GM21529 (cell line): ENCODE measurements around the gene GIMAP1.
"Not testable (repeated sequence)": the region's sequence is repeated elsewhere in the genome, so short reads cannot be mapped to it uniquely, and the experiment has no call there.

Experiments used
- ATAC-seq: cut with Tn5 transposase; IDR thresholded peaks from one replicate; pipeline ENCODE4 v1.9.1; 2021; ENCODE audit not compliant: unreplicated experiment

The GIMAP1 gene

DNA sequence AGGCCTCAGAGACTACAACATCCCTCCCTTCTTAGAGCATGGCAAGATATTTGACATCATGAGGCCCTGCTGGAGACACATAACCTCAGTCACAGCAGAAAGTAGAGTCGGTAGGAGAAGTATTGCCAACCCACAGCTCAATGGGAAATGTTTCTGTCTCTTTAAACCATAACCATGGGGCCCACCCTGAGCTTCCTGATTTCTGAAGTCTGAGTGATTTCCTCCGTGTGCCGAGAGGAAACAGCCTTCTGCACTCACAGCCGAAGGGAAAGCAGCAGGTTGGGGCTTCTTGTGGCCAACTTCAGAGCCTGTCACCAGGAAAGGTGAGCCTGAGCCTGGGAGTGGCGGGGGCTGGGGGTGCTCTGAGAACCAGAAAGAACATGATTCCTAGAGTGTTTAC lies at the start of gene GIMAP1:
Gene GIMAP1, plus strand, starts transcription at position 246 of the 400 bp plus-strand sequence. CDS start 2,435 bp downstream, outside the sequence.
- peak; percentile 76 for ATAC-seq

DNA sequence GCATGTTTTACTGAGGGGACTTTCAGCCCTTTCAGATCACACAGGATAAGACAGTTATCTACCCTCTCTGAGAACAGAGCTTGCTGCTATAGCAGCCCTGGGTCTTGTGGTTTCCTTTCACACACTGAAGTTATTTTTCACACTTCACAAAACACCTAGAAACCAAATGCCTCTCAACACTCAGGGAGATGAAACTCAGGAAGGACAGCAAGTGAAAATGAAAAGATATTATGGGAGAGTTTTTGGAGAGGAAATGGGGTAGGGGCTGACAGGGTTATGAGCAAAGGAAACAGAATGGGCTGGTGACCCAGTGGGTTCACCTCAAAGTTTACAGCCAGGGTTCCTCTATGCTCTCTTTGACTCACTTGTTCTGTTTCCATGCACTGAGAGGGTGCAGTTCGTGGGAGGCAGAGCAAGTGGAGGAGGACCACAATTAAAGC lies 47.9 kb upstream of the GIMAP1 start:
- ATAC-seq: peak; percentile 74

DNA sequence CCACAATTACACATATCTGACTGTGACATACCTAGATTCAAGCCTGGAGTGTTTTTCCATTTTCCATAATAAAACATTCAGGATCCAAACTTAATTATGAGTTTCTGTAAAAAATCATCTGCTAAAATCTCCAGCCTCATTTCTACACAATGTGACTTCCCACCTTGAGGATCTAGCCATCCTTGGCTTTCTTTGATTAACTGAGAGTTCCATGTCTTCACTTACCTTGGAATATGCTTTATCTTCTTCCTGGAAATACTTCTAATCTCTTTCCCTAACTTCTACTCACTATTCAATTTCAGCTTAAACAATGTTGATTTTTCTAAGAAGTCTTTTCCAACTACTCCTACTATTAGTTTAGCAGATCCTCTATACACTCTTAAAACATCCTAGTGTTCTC lies 47.4 kb upstream of the GIMAP1 start:
- no peak for ATAC-seq

DNA sequence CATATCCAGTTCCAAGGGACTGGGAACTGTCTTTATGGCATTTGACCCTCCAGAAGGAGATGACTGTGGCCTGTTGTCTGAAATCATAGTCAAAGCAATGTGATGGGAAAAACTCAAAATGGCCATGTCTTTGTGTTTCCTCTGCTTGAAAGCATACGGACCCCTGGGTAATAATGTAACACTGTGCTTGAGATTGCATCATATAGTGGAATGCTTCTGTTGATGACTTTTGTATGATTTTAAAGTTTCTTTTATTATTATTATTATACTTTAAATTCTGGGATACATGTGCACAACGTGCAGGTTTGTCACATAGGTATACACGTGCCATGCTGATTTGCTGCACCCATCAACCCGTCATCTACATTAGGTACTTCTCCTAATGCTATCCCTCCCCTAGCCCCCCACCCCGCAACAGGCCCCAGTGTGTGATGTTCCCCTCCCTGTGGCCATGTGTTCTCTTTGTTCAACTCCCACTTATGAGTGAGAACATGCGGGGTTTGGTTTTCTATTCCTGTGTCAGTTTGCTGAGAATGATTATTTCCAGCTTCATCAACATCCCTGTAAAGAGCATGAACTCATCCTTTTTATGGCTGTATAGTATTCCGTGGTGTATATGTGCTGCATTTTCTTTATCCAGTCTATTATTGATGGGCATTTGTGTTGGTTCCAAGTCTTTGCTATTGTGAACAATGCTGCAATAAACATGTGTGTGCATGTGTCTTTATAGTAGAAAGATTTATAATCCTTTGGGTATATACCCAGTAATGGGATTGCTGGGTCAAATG lies 44.4 kb upstream of the GIMAP1 start:
- ATAC-seq: not testable (repeated sequence)

DNA sequence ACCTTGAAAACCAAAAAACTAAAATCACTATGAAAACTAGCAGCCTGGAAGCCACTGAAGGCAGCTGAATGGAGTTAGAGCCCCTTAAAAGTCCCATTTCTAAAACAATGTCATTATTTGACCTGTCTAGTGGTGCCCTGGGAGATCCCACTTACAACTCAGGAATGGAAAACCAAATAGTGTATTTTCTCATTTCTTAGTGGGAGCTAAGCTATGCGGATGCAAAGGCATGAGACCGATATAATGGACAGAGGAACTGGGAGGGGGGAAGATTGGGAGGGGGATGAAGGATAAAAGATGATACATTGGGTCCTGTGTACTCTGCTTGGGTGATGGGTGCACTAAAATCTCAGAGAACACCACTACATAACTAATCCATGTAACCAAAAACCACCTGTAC lies 40.7 kb upstream of the GIMAP1 start:
- ATAC-seq: no peak

DNA sequence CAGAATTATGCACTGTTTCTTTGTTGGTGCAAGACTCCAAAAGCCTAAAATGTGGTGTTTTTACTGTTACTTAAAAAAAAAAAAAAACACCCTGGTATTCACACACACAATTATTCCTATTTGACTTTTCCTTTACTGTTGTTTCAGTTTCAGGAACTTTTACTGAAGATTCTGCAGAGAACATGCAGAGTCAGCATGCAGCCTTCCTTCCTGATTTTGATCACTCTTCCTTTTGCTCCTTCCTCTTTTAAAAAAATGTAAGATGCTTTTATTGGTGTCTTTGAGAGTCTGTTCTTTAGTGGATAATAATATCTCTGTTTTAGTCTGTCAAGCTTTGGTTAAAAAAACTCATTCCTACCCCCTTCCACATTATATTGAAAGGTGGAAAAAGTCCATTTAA lies 40.1 kb upstream of the GIMAP1 start:
- ATAC-seq: not testable (repeated sequence)

DNA sequence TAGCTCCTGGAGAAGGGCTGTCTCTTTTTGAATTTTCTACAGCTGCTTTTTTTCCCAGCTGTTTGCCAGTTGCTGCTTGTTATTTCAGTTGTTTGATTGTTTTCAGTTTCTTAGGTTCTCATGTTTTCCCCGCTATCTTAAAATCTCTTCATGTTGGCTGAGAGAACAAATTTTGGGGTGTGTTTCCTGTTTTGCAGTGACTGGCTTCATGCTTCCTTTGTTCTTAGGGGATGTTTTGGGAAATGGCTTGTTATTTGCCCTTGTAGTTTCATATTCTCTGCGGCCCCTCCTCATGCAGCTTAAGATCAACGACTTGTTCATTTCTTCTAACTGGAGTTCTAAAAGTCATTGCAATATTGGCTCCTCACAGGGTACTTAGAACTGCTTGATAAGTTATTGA lies 39.6 kb upstream of the GIMAP1 start:
- not testable (repeated sequence) for ATAC-seq

DNA sequence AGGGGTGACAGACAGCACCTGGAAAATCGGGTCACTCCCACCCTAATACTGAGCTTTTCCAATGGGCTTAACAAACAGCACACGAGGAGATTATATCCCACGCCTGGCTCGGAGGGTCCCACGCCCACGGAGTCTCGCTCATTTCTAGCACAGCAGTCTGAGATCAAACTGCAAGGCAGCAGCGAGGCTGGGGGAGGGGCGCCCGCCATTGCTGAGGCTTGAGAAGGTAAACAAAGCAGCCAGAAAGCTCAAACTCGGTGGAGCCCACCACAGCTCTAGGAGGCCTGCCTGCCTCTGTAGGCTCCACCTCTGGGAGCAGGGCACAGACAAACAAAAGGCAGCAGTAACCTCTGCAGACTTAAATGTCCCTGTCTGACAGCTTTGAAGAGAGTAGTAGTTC lies 37.8 kb upstream of the GIMAP1 start:
- ATAC-seq: not testable (repeated sequence)

DNA sequence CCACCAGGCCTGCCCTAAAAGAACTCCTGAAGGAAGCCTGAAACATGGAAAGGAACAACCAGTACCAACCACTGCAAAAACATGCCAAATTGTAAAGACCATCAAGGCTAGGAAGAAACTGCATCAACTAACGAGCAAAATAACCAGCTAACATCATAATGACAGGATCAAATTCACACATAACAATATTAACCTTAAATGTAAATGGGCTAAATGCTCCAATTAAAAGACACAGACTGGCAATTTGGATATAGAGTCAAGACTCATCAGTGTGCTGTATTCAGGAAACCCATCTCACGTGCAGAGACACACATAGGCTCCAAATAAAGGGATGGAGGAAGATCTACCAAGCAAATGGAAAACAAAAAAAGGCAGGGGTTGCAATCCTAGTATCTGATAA lies 36.0 kb upstream of the GIMAP1 start:
- not testable (repeated sequence) for ATAC-seq

DNA sequence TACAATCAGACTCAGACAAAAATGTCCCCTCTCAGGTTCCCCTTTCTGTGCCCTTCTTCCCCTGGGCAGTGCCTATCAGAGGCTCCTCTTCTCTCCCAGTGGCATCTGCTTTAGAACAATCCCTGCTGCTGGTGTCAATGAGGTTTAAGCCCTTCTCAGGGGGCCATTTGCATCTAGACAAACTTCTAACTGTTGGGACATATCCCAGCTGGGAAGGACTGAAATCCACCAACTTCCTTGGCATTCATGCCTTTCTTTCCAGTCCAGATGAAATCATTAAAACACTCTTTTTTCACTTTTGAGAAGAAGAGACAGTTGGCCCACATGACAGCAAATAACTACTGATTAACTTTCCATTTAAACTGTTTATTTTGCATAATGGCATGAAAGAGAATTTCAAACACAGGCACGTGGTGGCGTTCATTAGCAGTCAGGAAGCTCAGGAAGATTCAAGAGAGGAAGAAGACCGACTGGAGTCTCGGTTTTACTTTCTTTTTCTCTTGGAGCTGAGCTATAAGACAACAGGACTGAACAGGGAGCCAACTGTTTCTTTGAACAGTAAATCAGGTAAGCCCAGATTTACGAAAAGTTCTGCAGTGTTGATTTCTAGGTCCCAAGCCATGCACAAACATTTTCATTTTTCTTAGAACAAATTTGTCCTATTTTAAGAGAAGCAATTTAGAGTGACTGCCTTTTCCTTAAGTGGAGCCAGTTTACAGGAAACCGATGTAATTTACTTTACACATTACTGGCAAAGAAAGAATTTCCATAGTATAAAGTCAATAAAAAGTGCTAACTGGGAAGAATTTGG lies 31.0 kb upstream of the GIMAP1 start, which contains the start of gene GIMAP2:
Gene GIMAP2, plus strand, starts transcription at position 488 of the 811 bp plus-strand sequence. CDS start 1,354 bp downstream, outside the sequence.
- ATAC-seq: peak; percentile 98

DNA sequence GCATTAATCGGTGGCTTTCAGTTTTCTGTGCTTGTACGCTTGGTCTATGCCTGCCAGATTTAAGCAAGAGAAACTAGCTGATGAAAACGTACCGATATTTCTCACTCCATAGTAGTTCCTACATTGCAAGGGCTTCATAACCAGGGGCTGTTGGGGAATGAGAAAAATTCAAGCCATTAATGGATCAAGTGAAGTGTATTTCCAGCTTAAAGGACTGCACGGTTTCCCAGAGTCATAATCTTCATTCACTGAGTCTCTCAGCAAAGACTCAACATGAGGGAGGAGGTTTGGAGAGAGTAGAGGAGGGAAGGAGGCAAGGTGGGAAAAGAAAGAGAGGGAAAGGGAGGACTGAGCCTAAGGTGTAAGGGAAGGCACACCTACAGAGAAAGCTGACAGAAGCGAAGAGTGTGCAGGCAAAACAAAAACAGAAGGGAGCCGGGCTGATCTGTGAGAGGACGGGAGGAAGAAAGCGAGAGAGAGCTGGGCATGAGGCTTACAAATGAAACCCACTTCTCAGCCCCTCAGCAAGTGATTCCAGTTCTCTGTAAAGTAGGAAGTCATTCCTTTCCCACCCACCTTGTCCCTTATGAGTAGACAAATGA lies 30.3 kb upstream of the GIMAP1 start:
- peak; percentile 52 for ATAC-seq

DNA sequence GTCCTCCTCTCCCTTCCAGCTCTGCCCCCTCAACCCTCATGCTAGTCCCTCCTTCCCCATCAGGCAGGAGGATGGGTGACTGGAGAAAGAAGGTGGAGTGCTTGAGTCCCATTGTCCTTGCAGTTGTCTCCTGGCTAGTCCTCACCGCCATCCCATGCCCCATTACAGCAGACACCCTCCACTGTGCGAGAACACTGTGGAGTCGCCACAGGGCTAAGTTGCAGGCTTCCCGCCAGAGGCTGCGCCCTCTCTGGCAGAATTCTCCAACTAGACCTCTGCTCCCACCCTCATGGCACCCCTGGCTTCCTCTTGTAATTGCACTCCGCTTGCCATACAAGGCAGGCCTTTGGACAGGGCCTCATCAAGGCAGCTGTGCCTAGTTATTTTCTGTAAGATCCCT lies 27.8 kb upstream of the GIMAP1 start:
- ATAC-seq: no peak

DNA sequence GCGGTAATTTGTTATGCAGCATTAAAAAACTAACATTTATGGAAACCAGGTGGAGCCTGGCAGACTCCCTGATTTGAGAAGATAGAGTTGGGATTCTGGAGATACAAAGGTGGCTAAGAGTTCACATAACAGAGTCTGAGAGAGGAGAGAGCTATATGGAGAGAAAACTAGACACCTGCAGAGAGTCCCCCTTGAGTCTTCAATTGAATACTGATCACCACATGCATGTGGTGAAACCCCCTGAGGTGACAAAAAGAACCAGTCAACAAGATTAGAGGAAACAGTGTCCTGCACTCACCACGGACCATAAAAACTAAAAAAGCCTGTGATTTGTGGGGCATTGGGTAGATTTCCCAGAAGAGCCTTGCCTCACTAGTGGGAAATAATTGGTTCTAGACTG lies 20.8 kb upstream of the GIMAP1 start:
- no peak for ATAC-seq

DNA sequence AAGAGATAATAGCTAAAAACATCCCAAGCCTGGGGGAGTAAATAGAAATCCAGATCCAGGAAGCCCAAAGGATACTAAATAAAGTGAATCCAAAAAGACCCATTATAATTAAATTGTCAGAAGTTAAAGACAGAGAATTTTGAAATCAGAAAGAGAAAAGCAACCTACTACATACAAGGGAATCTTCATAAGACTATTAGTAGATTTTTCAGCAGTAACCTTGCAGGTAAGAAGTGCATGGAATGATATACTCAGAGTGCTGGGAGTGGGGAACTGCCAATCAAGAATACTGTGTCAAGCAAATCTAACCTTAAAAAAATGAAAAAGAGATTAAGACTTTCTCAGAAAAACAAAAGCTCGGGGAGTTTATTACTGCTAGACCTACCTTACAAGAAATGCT lies 13.2 kb upstream of the GIMAP1 start:
- no peak for ATAC-seq

DNA sequence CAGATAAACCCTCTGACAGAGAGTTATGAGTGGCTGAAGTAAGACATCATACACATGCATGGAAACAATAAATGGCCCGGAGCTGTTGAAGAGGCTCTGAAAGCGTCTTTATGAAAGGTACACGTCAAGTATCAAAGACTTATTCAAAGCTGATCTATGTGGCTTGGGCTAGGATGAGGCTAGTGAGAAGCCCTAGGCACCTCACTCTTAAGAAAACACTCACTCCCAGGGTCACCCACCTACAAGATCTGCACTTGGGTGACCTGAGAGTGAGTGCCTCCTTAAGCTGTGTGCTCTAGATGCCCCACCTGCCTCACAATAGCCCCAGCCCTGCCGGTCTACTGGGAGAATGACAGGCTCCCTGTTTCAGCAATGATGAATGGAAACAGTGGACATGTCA lies 1.1 kb upstream of the GIMAP1 start:
- ATAC-seq: no peak

DNA sequence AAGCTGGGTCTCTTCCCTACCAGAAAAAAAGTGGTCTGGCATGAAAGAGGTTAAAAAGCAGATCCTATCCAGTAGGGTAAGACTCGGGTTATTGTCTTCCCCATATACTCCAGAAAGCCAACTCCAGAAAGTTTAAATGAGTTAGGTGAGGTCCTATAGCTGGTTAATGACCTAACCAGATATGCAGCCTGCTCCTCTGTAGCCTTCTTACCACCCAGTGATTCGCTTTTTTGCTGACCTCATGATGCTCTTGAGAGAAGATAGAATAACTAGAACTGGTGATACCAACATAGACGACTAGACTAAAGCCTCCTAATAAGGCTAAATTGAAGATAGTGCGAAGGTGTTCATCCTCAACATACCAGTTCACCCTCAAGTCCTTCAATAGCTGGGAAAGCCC lies 675 bp upstream of the GIMAP1 start:
- no peak for ATAC-seq

DNA sequence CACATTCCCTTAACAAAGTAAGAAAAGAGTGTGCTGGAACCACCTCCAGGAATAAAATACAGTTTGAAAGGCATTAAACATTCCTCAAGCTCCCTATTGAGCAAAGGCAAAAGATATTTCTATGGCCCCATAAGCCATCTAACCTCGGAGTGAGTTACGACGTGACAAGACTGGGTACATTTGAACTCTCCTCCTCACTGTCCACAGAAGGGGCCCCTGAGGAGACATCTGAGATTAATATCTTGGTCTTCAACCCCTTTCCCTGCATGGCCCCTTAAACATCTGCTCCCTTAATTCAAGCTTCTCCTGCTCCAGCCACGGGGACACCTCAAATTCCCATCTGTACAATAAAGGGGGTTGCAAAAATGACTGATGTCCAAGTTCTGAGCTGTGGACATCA lies 526 bp downstream of the GIMAP1 start:
- ATAC-seq: no peak

DNA sequence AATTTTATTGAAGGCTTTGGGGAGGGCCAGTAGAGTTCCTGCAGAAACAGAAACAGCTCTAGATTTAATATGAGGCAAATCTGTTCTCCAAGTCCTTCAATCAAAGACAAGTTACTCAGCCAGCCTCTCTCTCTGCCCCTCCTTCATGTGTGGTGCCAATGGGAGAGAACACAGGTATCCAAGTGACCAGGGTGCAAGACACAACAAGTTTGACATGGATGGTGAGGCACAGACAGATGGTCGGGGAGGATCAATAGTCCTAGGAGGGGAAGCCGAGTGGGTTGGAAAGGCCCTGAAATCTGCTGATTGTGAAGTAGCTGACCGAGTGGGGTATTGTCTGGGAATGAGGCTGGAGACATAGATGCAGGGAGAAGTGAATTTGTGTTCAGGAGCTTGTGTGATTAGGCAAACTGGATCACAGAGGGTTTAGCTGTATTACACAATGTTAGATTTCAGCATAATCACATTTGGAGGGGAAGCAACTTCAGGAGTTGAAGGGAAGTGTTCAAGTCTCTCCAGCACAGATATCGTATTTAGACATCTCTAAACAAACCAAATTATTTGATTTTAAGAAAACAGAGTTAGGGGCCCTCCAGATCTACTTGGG lies 1.5 kb downstream of the GIMAP1 start:
- no peak for ATAC-seq

DNA sequence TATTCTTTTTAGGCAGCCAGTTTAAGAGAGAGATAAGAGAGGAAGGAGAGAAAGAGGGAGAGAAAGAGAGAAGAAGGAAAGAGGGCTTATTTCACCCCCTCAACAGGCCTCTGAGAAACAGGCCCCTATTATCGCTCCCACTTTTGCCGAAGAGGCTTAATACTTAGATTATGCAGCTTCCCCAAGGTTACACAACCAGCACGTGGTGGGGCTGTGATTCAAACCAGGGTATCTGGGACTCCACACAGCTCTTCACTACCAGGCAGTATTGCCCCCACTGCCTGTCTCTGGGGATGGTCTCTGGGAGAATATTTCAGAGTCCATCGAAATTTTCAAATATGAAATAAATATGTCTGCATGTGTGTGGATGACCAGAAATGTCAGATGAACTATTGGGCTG lies 3.0 kb downstream of the GIMAP1 start:
- no peak for ATAC-seq

DNA sequence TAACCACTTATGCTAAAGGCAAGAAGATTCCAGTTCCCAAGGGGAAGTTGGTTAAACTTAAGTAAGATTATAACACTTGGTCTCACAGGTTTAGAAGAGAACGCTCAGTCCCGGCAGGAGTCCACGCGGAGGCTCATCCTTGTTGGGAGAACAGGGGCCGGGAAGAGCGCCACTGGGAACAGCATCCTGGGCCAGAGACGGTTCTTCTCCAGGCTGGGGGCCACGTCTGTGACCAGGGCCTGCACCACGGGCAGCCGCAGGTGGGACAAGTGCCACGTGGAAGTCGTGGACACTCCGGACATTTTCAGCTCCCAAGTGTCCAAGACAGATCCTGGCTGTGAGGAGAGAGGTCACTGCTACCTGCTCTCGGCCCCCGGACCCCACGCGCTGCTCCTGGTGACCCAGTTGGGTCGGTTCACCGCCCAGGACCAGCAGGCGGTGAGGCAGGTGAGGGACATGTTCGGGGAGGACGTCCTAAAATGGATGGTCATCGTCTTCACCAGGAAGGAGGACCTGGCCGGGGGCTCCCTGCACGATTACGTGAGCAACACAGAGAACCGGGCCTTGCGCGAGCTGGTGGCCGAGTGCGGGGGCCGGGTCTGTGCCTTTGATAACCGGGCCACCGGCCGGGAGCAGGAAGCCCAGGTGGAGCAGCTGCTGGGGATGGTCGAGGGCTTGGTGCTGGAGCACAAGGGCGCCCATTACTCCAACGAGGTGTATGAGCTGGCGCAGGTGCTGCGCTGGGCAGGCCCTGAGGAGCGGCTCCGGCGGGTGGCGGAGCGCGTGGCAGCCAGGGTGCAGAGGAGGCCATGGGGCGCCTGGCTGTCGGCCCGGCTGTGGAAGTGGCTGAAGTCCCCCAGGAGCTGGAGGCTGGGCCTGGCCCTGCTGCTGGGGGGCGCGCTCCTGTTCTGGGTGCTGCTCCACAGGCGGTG lies 3.8 kb downstream of the GIMAP1 start:
- no peak for ATAC-seq
